HL-60 (cell line): ENCODE measurements around the gene PTPN22.

Source experiments
- POLR2AphosphoS5 ChIP-seq: IDR thresholded peaks from 2 replicates; pipeline ENCODE4 v1.6.1; 2012; ENCODE audit warnings: low read depth
- SPI1 ChIP-seq: IDR thresholded peaks from 2 replicates; pipeline ENCODE4 v1.6.1; 2012; ENCODE audit warnings: low read depth, mild to moderate bottlenecking, borderline replicate concordance
- TF ChIP-seq, protein P1 (sequence below): IDR thresholded peaks from 2 replicates; pipeline ENCODE4 v1.6.1; 2012; ENCODE audit warnings: low read depth; ENCODE audit not compliant: insufficient replicate concordance
- TF ChIP-seq, protein P2 (sequence below): IDR thresholded peaks from one replicate; pipeline ENCODE4 v1.5.1; 2011; ENCODE audit warnings: low read length, control low read depth, inconsistent platforms; ENCODE audit not compliant: insufficient read depth

DNA sequence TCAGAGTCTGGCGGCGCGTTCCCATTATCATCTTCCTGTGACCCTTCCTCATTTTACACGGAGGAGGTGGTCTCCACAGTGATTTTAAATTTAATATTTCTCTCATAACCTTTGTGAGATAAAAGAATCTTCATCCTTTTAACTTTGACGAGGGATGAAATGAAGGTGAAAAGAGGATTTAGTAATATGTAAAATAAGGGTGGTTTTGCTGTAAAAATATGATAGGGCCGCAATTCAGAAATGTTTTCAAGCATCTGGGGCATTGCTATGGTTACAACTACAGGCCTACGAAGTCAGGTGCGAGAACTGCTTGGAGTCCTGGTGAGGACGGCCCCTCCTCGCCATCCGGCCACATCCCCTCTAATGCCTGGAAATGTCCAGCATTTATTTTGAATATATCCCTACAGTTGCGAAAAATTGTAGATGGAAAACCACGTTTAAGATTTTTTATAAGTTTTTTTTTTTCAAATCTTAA, 58.8 kb downstream of the PTPN22 start:
- TF ChIP-seq, protein P1, sequence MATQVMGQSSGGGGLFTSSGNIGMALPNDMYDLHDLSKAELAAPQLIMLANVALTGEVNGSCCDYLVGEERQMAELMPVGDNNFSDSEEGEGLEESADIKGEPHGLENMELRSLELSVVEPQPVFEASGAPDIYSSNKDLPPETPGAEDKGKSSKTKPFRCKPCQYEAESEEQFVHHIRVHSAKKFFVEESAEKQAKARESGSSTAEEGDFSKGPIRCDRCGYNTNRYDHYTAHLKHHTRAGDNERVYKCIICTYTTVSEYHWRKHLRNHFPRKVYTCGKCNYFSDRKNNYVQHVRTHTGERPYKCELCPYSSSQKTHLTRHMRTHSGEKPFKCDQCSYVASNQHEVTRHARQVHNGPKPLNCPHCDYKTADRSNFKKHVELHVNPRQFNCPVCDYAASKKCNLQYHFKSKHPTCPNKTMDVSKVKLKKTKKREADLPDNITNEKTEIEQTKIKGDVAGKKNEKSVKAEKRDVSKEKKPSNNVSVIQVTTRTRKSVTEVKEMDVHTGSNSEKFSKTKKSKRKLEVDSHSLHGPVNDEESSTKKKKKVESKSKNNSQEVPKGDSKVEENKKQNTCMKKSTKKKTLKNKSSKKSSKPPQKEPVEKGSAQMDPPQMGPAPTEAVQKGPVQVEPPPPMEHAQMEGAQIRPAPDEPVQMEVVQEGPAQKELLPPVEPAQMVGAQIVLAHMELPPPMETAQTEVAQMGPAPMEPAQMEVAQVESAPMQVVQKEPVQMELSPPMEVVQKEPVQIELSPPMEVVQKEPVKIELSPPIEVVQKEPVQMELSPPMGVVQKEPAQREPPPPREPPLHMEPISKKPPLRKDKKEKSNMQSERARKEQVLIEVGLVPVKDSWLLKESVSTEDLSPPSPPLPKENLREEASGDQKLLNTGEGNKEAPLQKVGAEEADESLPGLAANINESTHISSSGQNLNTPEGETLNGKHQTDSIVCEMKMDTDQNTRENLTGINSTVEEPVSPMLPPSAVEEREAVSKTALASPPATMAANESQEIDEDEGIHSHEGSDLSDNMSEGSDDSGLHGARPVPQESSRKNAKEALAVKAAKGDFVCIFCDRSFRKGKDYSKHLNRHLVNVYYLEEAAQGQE: no peak
- TF ChIP-seq, protein P2, sequence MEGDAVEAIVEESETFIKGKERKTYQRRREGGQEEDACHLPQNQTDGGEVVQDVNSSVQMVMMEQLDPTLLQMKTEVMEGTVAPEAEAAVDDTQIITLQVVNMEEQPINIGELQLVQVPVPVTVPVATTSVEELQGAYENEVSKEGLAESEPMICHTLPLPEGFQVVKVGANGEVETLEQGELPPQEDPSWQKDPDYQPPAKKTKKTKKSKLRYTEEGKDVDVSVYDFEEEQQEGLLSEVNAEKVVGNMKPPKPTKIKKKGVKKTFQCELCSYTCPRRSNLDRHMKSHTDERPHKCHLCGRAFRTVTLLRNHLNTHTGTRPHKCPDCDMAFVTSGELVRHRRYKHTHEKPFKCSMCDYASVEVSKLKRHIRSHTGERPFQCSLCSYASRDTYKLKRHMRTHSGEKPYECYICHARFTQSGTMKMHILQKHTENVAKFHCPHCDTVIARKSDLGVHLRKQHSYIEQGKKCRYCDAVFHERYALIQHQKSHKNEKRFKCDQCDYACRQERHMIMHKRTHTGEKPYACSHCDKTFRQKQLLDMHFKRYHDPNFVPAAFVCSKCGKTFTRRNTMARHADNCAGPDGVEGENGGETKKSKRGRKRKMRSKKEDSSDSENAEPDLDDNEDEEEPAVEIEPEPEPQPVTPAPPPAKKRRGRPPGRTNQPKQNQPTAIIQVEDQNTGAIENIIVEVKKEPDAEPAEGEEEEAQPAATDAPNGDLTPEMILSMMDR: no peak
- TF ChIP-seq SPI1 (0 out of 2 replicates have a peak, but pooled peaks have one; percentile 49), POLR2AphosphoS5 (no peak; the same call in 1 of the 2 replicates)
